ENCODE data around the gene PDE11A.

PDE11A gene

GRCh38 chr2:177675350-177675821 lies 397.2 kb downstream of the PDE11A start:
- Histone ChIP-seq H3K27me3 (ENCODE audit: low read length) (no peaks in the 10 kb centered on the region), H3K9me3 (ENCODE audit: insufficient read depth, low read length) (no peaks in the 10 kb centered on the region), H2AFZ (ENCODE audit: low read depth, low read length, severe bottlenecking) (no peak overlapping the region), H3K4me2 (ENCODE audit: low read depth, low read length, poor library complexity, severe bottlenecking) (no peak overlapping the region), H3K36me3 (ENCODE audit: low read length) (no peaks in the 10 kb centered on the region), H4K20me1 (ENCODE audit: low read depth, low read length) (no peaks in the 10 kb centered on the region), H3K9me2 (replicated peaks; ENCODE audit: insufficient read depth, low read length) (no peaks in the 10 kb centered on the region), H3K27ac (ENCODE audit: low read depth, low read length) (no peak overlapping the region), H3F3A (ENCODE audit: insufficient read depth) (no peaks in the 10 kb centered on the region), H3K9ac (ENCODE audit: low read length) (no peak overlapping the region), H3K79me2 (ENCODE audit: insufficient read depth, low read length) (no peaks in the 10 kb centered on the region), H3K4me3 (ENCODE audit: insufficient read depth, low read length, poor library complexity, severe bottlenecking) (no peak overlapping the region)
- TF ChIP-seq EZH2phosphoT487 (conservative IDR thresholded peaks at IDR 0.05; ENCODE audit: low read length) (no peak), CTCF (IDR thresholded peaks at IDR 0.05; ENCODE audit: insufficient read depth, low read length, poor library complexity, severe bottlenecking) (no peak)

- Histone ChIP-seq H4K20me1 (ENCODE audit: low read depth, low read length) (no peaks in the 10 kb centered on the region), H3K27me3 (ENCODE audit: low read length) (no peaks in the 10 kb centered on the region), H2AFZ (ENCODE audit: low read depth, low read length, severe bottlenecking) (no peak overlapping the region), H3F3A (ENCODE audit: insufficient read depth) (no peaks in the 10 kb centered on the region), H3K9me2 (replicated peaks; ENCODE audit: insufficient read depth, low read length) (no peaks in the 10 kb centered on the region), H3K27ac (ENCODE audit: low read depth, low read length) (no peak overlapping the region), H3K36me3 (ENCODE audit: low read length) (no peaks in the 10 kb centered on the region), H3K9me3 (ENCODE audit: insufficient read depth, low read length) (no peaks in the 10 kb centered on the region), H3K4me2 (ENCODE audit: low read depth, low read length, poor library complexity, severe bottlenecking) (no peak overlapping the region), H3K79me2 (ENCODE audit: insufficient read depth, low read length) (no peaks in the 10 kb centered on the region), H3K9ac (ENCODE audit: low read length) (no peak overlapping the region), H3K4me3 (ENCODE audit: insufficient read depth, low read length, poor library complexity, severe bottlenecking) (no peak overlapping the region)
- TF ChIP-seq EZH2phosphoT487 (conservative IDR thresholded peaks at IDR 0.05; ENCODE audit: low read length) (no peak), CTCF (IDR thresholded peaks at IDR 0.05; ENCODE audit: insufficient read depth, low read length, poor library complexity, severe bottlenecking) (no peak)
Measured at GRCh38 chr2:177673602-177674595, 398.7 kb downstream of the PDE11A start.

- no peak overlapping the region for H2AFZ ChIP-seq (ENCODE audit: low read depth, low read length, severe bottlenecking)
- H3K4me3 ChIP-seq (ENCODE audit: insufficient read depth, low read length, poor library complexity, severe bottlenecking) = no peak overlapping the region
- H3K79me2 ChIP-seq (ENCODE audit: insufficient read depth, low read length) = no peaks in the 10 kb centered on the region
- H3K9ac ChIP-seq (ENCODE audit: low read length) = no peak overlapping the region
- no peaks in the 10 kb centered on the region for H3K36me3 ChIP-seq (ENCODE audit: low read length)
- no peaks in the 10 kb centered on the region for H3K9me3 ChIP-seq (ENCODE audit: insufficient read depth, low read length)
- no peaks in the 10 kb centered on the region for H3K27me3 ChIP-seq (ENCODE audit: low read length)
- no peaks in the 10 kb centered on the region for H3F3A ChIP-seq (ENCODE audit: insufficient read depth)
- no peak overlapping the region for H3K4me2 ChIP-seq (ENCODE audit: low read depth, low read length, poor library complexity, severe bottlenecking)
- H4K20me1 ChIP-seq (ENCODE audit: low read depth, low read length) = no peaks in the 10 kb centered on the region
- H3K9me2 ChIP-seq (replicated peaks; ENCODE audit: insufficient read depth, low read length) = no peaks in the 10 kb centered on the region
- no peak for TF ChIP-seq EZH2phosphoT487 (conservative IDR thresholded peaks at IDR 0.05; ENCODE audit: low read length)
- no peak for TF ChIP-seq CTCF (IDR thresholded peaks at IDR 0.05; ENCODE audit: insufficient read depth, low read length, poor library complexity, severe bottlenecking)
- no peak overlapping the region for H3K27ac ChIP-seq (ENCODE audit: low read depth, low read length)
Measured at GRCh38 chr2:177671662-177672061, 400.9 kb downstream of the PDE11A start.

Data from SU-DHL-6 (cell line).